HFF-Myc (cell line): Measurements from ENCODE around the gene USP2.

Experiments used
- DNase-seq: peaks from one replicate; pipeline ENCODE4 v3.0.0-alpha.2; 2011; ENCODE audit warnings: low read depth; ENCODE audit errors: extremely low read depth
- H3K4me3 ChIP-seq: replicated peaks from 2 replicates; pipeline ENCODE4 v1.5.1; 2011; ENCODE audit warnings: low read depth, mild to moderate bottlenecking, control low read depth, low read length
- CTCF ChIP-seq: IDR thresholded peaks from 2 replicates; pipeline ENCODE4 v1.5.1; 2012; ENCODE audit warnings: mild to moderate bottlenecking, low read depth, low read length, control low read depth; ENCODE audit errors: missing control alignments

The USP2 gene

GRCh38 chr11:119359365-119360214 lies 21.9 kb downstream of the USP2 start:
- DNase-seq: no peak
- no peak for TF ChIP-seq CTCF
- H3K4me3 ChIP-seq: no peak overlapping the region

- DNase-seq: no peak
- TF ChIP-seq CTCF: no peak
- peak overlapping the region; percentile 43 for H3K4me3 ChIP-seq
These were observed 24.4 kb downstream of the USP2 start for GRCh38 chr11:119357074-119357473.

GRCh38 chr11:119356349-119357031 lies 25.0 kb downstream of the USP2 start:
- H3K4me3 ChIP-seq: peak overlapping the region; percentile 43
- TF ChIP-seq CTCF: peak; percentile 84

GRCh38 chr11:119355091-119355843 lies 26.2 kb downstream of the USP2 start:
- no peak overlapping the region for H3K4me3 ChIP-seq
- TF ChIP-seq CTCF: no peak
- DNase-seq: no peak

More at GRCh38 chr11:119356349-119357031, 25.0 kb downstream of the USP2 start:
- no peak for DNase-seq

- TF ChIP-seq CTCF: no peak
- no peak for DNase-seq
- no peak overlapping the region for H3K4me3 ChIP-seq
These were observed 28.6 kb downstream of the USP2 start for GRCh38 chr11:119352857-119353260.

- TF ChIP-seq CTCF: no peak
- H3K4me3 ChIP-seq: no peak overlapping the region
- DNase-seq: no peak
These were observed 30.3 kb downstream of the USP2 start for GRCh38 chr11:119351232-119351631.
